22Rv1 (cell line): ENCODE measurements around the gene FAM117A.

Experiments
- CTCF ChIP-seq: fragments of 450-650 bp; IDR thresholded peaks from 2 replicates; pipeline ENCODE4 v1.5.1; 2017; ENCODE audit warnings: mild to moderate bottlenecking
- ZFX ChIP-seq: fragments of 450-650 bp; IDR thresholded peaks from 2 replicates; pipeline ENCODE4 v1.6.1; 2017; ENCODE audit warnings: antibody characterized with exemption, borderline replicate concordance

GRCh38 chr17:49667854-49668253 lies 96.1 kb downstream of the FAM117A start:
- TF ChIP-seq CTCF (no peak), ZFX (no peak)
